OCI-LY7 (cell line): ENCODE measurements around the gene EBPL. TPM values are rescaled to one million over a fixed set of nuclear protein-coding genes. Genes with fewer than 3 reads are reported as not detected.

Experiments
- BruUV-seq: library from RNA; stranded (reverse); fragments of 400-500 nt; replicated peaks from 2 replicates; lab custom pipeline; 2021; lab: Mats Ljungman, UMichigan
- CTCF ChIA-PET: fragments of 300-600 bp; sonication (Branson Sonifier 250); formaldehyde crosslinking; loops from one replicate; lab custom pipeline; 2022; ENCODE audit warnings: antibody characterized with exemption; ENCODE audit not compliant: unreplicated experiment; lab: Charles Lee
- POLR2A ChIA-PET: fragments of 300-600 bp; sonication (Branson Sonifier 250); formaldehyde crosslinking; loops from one replicate; lab custom pipeline; 2022; ENCODE audit warnings: antibody characterized with exemption; lab: Charles Lee
- DNase-seq: peaks from one replicate; pipeline ENCODE4 v3.0.0-alpha.2; 2015; ENCODE audit warnings: low spot score
- H2AFZ ChIP-seq: fragments of 200-600 bp; sonication (generic), shearing (Covaris generic); 2 replicates; pipeline ENCODE4 v1.6.1; 2014; ENCODE audit warnings: mild to moderate bottlenecking, antibody characterized with exemption, low read length, moderate library complexity
- H3K27ac ChIP-seq: fragments of 200-600 bp; sonication (generic); 2 replicates; pipeline ENCODE4 v1.5.1; 2014; ENCODE audit warnings: mixed run types, low read depth, mild to moderate bottlenecking, moderate library complexity, low read length, inconsistent platforms; ENCODE audit not compliant: poor library complexity, severe bottlenecking
- H3K36me3 ChIP-seq: fragments of 200-600 bp; sonication (generic); 2 replicates; pipeline ENCODE4 v1.6.1; 2014; ENCODE audit warnings: mild to moderate bottlenecking, antibody characterized with exemption, low read length, moderate library complexity, mixed read lengths; ENCODE audit not compliant: insufficient read depth
- H3K4me1 ChIP-seq: fragments of 200-600 bp; sonication (generic); 2 replicates; pipeline ENCODE4 v1.5.1; 2014; ENCODE audit warnings: mild to moderate bottlenecking, low read length; ENCODE audit not compliant: insufficient read depth, poor library complexity, severe bottlenecking
- H3K4me2 ChIP-seq: fragments of 200-600 bp; sonication (generic); 2 replicates; pipeline ENCODE4 v1.6.1; 2014; ENCODE audit warnings: mild to moderate bottlenecking, low read length
- H3K4me3 ChIP-seq: fragments of 200-600 bp; sonication (generic); 2 replicates; pipeline ENCODE4 v1.5.1; 2014; ENCODE audit warnings: mild to moderate bottlenecking, low read depth, low read length; ENCODE audit not compliant: poor library complexity, severe bottlenecking
- H3K79me2 ChIP-seq: fragments of 200-600 bp; sonication (generic); 2 replicates; pipeline ENCODE4 v1.6.1; 2016; ENCODE audit warnings: low read depth, mild to moderate bottlenecking, low read length, moderate library complexity, mixed read lengths; ENCODE audit not compliant: insufficient read depth
- H3K9me2 ChIP-seq: fragments of 200-600 bp; sonication (generic); 2 replicates; pipeline ENCODE4 v1.6.1; 2016; ENCODE audit warnings: mild to moderate bottlenecking, low read length, mixed read lengths; ENCODE audit not compliant: insufficient read depth
- H3K9me3 ChIP-seq: fragments of 200-600 bp; sonication (generic); 2 replicates; pipeline ENCODE4 v1.6.1; 2014; ENCODE audit warnings: mild to moderate bottlenecking, mixed run types, low read length, mixed read lengths
- H4K20me1 ChIP-seq: fragments of 200-600 bp; sonication (generic); 2 replicates; pipeline ENCODE4 v1.6.1; 2014; ENCODE audit warnings: mild to moderate bottlenecking, antibody characterized with exemption, low read length, moderate library complexity, mixed read lengths; ENCODE audit not compliant: insufficient read depth
- CTCF ChIP-seq: fragments of 200-600 bp; sonication (generic); conservative IDR thresholded peaks from 2 replicates; pipeline ENCODE4 v1.5.1; 2014; ENCODE audit warnings: mild to moderate bottlenecking, antibody characterized with exemption, low read length, moderate library complexity, mixed read lengths
- EZH2phosphoT487 ChIP-seq: fragments of 200-600 bp; sonication (generic); IDR thresholded peaks from 2 replicates; pipeline ENCODE4 v1.6.1; 2018; ENCODE audit warnings: low read depth, borderline replicate concordance, mild to moderate bottlenecking, mixed run types, antibody characterized with exemption, low read length, moderate library complexity, mixed read lengths
- intact Hi-C: fragments of 100-400 bp; cut with micrococcal nuclease; formaldehyde crosslinking; loops from one replicate; pipeline ENCODE4 v1.10.0; 2022; ENCODE audit not compliant: unreplicated experiment
- total RNA-seq, 2 experiments: library from RNA; depleted of rRNA in 1 of 2; stranded (reverse); fragments of >200 nt in 1 of 2; shearing (Covaris generic) in 1 of 2; gene quantifications; 2 replicates each; pipeline ENCODE4 v1.2.3, GENCODE V29; 2014 to 2022

EBPL gene
- total RNA-seq, 2 experiments from 2014 or later = 38.8 to 47.3 TPM

DNA sequence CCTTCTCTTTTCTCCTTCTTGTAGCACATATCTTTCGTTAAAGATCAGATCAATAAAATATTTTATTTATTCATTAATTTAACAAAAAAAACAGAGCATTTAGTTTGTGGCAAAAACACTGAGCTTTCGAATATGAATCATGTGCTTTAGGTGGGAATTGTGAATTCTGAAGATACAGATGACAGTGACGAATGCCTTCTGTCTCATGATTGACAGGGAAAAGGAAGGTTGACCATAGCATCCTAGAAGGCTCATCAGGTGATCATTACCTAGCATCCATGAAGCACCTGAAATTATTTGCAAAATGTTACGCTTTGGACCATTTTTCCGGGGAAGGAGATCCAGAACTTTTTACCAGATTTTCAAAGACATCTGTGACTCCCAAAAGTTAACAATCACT, 59.1 kb downstream of the EBPL start:
- Histone ChIP-seq H3K4me3 (no peak overlapping the region), H3K79me2 (peaks cover 31% of the 10 kb centered on the region), H3K27ac (no peak overlapping the region), H3K4me1 (peaks cover 33% of the 10 kb centered on the region), H3K36me3 (peaks cover 49% of the 10 kb centered on the region), H2AFZ (no peak overlapping the region), H3K9me2 (no peaks in the 10 kb centered on the region), H3K9me3 (no peaks in the 10 kb centered on the region), H4K20me1 (no peaks in the 10 kb centered on the region), H3K4me2 (no peak overlapping the region)
- DNase-seq = no peak
- TF ChIP-seq EZH2phosphoT487 (no peak), CTCF (no peak)
- intact Hi-C loops = no loop called here
- ChIA-PET CTCF (no interaction called here), POLR2A (no interaction called here)
- no TSS peak for BruUV-seq

- peaks cover 31% of the 10 kb centered on the region for H3K4me1 ChIP-seq
- H3K9me2 ChIP-seq = no peaks in the 10 kb centered on the region
- no peak for DNase-seq
- H3K36me3 ChIP-seq = peaks cover 42% of the 10 kb centered on the region
- H3K4me3 ChIP-seq = no peak overlapping the region
- no peak overlapping the region for H3K27ac ChIP-seq
- CTCF ChIA-PET = interaction anchor here (1.0 kb wide), 1 partner anchor 22 kb away, joined by 3 read pairs; no protein-coding TSS in a partner anchor
- no peak overlapping the region for H2AFZ ChIP-seq
- peaks cover 31% of the 10 kb centered on the region for H3K79me2 ChIP-seq
- POLR2A ChIA-PET = interaction anchor here (1.0 to 4.0 kb wide), 7 partner anchors 10 to 24 kb away, joined by 4 to 23 read pairs (median 7); no protein-coding TSS in a partner anchor
- H4K20me1 ChIP-seq = no peaks in the 10 kb centered on the region
- TF ChIP-seq EZH2phosphoT487 (no peak), CTCF (no peak)
- BruUV-seq = no TSS peak
- H3K4me2 ChIP-seq = peak overlapping the region; percentile 76
- no peaks in the 10 kb centered on the region for H3K9me3 ChIP-seq
- intact Hi-C loops = no loop called here
These were observed 60.7 kb downstream of the EBPL start for GRCh38 chr13:49630580-49630979.

GRCh38 chr13:49629947-49630346, 61.3 kb downstream of the EBPL start:
- intact Hi-C loops = loop anchor here (2.0 to 10.0 kb wide), 3 partner anchors 163 to 1055 kb away; partner anchors contain the start of genes CAB39L, KPNA3 and SETDB2
- H3K4me2 ChIP-seq = peak overlapping the region; percentile 76
- H3K4me1 ChIP-seq = peaks cover 25% of the 10 kb centered on the region
- H3K9me3 ChIP-seq = no peaks in the 10 kb centered on the region
- no TSS peak for BruUV-seq
- TF ChIP-seq EZH2phosphoT487 (no peak), CTCF (no peak)
- H3K27ac ChIP-seq = peak overlapping the region; percentile 72
- ChIA-PET POLR2A (interaction anchor here (0.9 to 4.0 kb wide), 10 partner anchors 9 to 211 kb away, joined by 3 to 23 read pairs (median 6); no protein-coding TSS in a partner anchor), CTCF (no interaction called here)
- H2AFZ ChIP-seq = no peak overlapping the region
- H3K4me3 ChIP-seq = peak overlapping the region; percentile 90
- no peaks in the 10 kb centered on the region for H4K20me1 ChIP-seq
- H3K9me2 ChIP-seq = no peaks in the 10 kb centered on the region
- H3K79me2 ChIP-seq = peaks cover 31% of the 10 kb centered on the region
- peak; percentile 23 for DNase-seq
- H3K36me3 ChIP-seq = peaks cover 39% of the 10 kb centered on the region
